ENCODE measurements around the gene DLX3. TPM values are rescaled to one million over a fixed set of nuclear protein-coding genes. Genes with fewer than 3 reads are reported as not detected.

DLX3 gene
- total RNA-seq, 1 donor from 2014 or later = 0.04 TPM

DNA sequence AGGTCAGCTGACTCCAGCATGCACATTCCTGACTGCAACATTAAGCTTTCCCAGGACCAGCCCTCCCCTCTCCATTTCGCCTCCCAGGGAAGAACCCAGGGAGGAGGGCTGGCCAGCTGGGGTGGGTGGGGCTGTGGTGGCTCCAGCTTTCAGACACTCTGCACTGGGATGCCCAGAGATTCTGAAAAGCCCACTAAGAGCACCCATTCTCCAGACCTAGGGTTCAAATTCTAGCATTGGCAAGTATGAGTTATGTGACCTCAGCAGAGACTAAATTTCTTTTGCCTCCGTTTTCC lies 7.8 kb downstream of the DLX3 start:
- no peak overlapping the region for H3K4me2 ChIP-seq
- peaks cover 17% of the 10 kb centered on the region for H3F3A ChIP-seq (ENCODE audit: low read depth)
- H3K27ac ChIP-seq = no peak overlapping the region
- no peaks in the 10 kb centered on the region for H4K20me1 ChIP-seq (ENCODE audit: low read depth)
- peaks cover 17% of the 10 kb centered on the region for H3K4me1 ChIP-seq
- Mint-ChIP-seq H3K4me1 (no peaks in the 10 kb centered on the region), H3K27me3 (ENCODE audit: insufficient read depth, low read depth) (peaks cover 59% of the 10 kb centered on the region), H3K4me3 (no peak overlapping the region), H3K36me3 (no peaks in the 10 kb centered on the region), H3K9me3 (no peaks in the 10 kb centered on the region), H3K27ac (no peak overlapping the region)
- no peaks in the 10 kb centered on the region for H3K79me2 ChIP-seq (ENCODE audit: low read depth)
- H3K9me3 ChIP-seq (ENCODE audit: low read depth) = no peaks in the 10 kb centered on the region
- H3K4me3 ChIP-seq = no peak overlapping the region
- DNase-seq (ENCODE audit: low spot score) = no peak
- no peaks in the 10 kb centered on the region for H3K36me3 ChIP-seq
- no peak for TF ChIP-seq EZH2phosphoT487 (IDR thresholded peaks at IDR 0.05)
- TF ChIP-seq, protein P1, sequence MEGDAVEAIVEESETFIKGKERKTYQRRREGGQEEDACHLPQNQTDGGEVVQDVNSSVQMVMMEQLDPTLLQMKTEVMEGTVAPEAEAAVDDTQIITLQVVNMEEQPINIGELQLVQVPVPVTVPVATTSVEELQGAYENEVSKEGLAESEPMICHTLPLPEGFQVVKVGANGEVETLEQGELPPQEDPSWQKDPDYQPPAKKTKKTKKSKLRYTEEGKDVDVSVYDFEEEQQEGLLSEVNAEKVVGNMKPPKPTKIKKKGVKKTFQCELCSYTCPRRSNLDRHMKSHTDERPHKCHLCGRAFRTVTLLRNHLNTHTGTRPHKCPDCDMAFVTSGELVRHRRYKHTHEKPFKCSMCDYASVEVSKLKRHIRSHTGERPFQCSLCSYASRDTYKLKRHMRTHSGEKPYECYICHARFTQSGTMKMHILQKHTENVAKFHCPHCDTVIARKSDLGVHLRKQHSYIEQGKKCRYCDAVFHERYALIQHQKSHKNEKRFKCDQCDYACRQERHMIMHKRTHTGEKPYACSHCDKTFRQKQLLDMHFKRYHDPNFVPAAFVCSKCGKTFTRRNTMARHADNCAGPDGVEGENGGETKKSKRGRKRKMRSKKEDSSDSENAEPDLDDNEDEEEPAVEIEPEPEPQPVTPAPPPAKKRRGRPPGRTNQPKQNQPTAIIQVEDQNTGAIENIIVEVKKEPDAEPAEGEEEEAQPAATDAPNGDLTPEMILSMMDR (IDR thresholded peaks at IDR 0.05) = no peak
- no peak for TF ChIP-seq EZH2 (IDR thresholded peaks at IDR 0.05)
- no peak overlapping the region for H2AFZ ChIP-seq (replicated peaks)
- H3K27me3 ChIP-seq = peaks cover 68% of the 10 kb centered on the region
- no peak overlapping the region for H3K9ac ChIP-seq

DNA sequence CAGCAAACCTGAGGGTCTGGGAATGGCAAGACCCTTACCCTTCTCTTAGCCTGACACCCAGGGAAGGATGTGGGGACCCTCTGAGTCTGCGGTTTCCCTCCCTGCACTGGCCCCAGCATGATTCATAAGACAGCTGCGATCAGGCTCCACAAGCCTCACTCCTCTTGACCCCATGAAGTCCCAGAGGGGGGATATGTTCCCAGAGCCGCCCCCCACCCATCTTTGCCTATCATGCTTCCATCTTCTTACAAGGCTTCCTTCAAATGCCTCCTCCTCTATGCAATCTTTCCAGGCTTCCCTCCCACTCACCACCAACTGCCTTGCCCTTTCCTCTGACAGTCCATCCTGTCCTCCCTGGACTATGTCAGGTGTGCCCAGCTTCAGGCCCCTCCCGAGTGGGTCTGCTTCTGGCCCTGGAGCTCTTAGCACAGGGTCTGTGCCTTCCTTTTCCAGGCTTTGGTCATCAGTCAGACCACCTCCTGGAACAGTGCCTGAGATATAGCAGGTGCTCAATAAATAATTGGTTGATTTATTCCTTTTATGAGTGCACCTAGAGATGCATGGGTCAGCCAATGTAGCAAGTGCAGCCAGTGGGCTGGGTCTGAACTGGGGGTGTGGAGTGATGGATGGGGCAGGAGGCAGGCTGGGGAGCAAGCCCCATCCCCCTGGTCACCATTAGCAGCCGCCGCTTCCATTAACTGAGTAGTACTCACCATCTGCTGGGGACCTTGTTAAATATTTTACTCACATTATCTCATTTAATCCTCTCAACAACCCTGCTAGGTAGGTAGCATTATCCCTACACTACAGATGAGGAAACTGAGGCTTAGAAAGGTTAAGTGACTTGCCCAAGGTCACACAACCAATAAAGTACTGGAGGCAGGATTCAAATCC lies 8.4 kb downstream of the DLX3 start:
- Histone ChIP-seq H3F3A (ENCODE audit: low read depth) (peaks cover 13% of the 10 kb centered on the region), H3K27ac (no peak overlapping the region), H3K27me3 (peaks cover 62% of the 10 kb centered on the region), H3K9me3 (ENCODE audit: low read depth) (no peaks in the 10 kb centered on the region), H3K9ac (no peak overlapping the region), H4K20me1 (ENCODE audit: low read depth) (no peaks in the 10 kb centered on the region), H3K79me2 (ENCODE audit: low read depth) (no peaks in the 10 kb centered on the region), H3K4me3 (no peak overlapping the region), H2AFZ (replicated peaks) (no peak overlapping the region), H3K36me3 (no peaks in the 10 kb centered on the region), H3K4me2 (no peak overlapping the region), H3K4me1 (peaks cover 17% of the 10 kb centered on the region)
- no peak for DNase-seq (ENCODE audit: low spot score)
- Mint-ChIP-seq H3K36me3 (no peaks in the 10 kb centered on the region), H3K27me3 (ENCODE audit: insufficient read depth, low read depth) (peaks cover 55% of the 10 kb centered on the region), H3K9me3 (no peaks in the 10 kb centered on the region), H3K4me1 (no peaks in the 10 kb centered on the region), H3K4me3 (no peak overlapping the region), H3K27ac (no peak overlapping the region)
- TF ChIP-seq EZH2phosphoT487 (IDR thresholded peaks at IDR 0.05) (no peak), EZH2 (IDR thresholded peaks at IDR 0.05) (no peak)
- TF ChIP-seq, protein P1 (IDR thresholded peaks at IDR 0.05) = no peak

DNA sequence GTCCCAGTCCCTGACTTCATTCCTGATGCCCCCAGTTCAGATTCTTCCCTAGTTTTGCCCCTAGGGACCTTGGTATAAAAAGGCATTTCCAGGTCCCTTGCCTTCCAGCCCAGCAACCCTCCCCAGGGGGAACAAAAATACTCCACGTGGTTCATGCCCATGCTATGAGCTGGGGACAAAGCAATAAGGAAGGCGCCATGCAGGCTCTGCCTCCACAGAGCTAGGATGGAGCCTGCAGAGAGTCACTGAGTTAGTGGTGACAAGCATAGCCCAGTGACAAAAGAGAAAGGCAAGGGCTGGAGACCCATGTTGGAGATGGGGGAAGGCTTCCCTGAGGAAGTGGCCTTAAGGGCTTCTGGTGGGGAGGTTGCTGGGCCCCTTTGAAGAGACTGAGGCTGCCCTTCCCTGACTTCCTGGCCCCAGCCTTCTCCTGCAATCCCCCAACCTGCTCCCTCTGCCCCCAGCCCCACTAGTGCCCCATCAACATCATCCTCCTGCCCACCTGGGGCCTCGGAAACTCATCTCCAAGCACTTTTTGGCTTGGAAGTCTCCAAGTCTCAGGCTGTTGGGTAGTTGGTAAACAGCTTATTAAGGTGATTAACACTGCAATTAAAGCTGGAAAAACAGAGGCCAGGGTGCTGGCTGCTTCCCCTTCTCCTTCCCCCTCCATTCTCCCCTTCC lies 9.6 kb downstream of the DLX3 start:
- TF ChIP-seq EZH2 (IDR thresholded peaks at IDR 0.05) = no peak
- no peak for TF ChIP-seq EZH2phosphoT487 (IDR thresholded peaks at IDR 0.05)
- TF ChIP-seq, protein P1 (IDR thresholded peaks at IDR 0.05) = no peak
- peak; percentile 9 for DNase-seq (ENCODE audit: low spot score)
- H3K9me3 ChIP-seq (ENCODE audit: low read depth) = no peaks in the 10 kb centered on the region
- Mint-ChIP-seq H3K4me3 (no peak overlapping the region), H3K27ac (no peak overlapping the region), H3K4me1 (peaks cover 11% of the 10 kb centered on the region), H3K27me3 (ENCODE audit: insufficient read depth, low read depth) (peaks cover 46% of the 10 kb centered on the region), H3K36me3 (no peaks in the 10 kb centered on the region), H3K9me3 (no peaks in the 10 kb centered on the region)
- no peaks in the 10 kb centered on the region for H3K36me3 ChIP-seq
- H3K4me3 ChIP-seq = no peak overlapping the region
- H4K20me1 ChIP-seq (ENCODE audit: low read depth) = no peaks in the 10 kb centered on the region
- no peak overlapping the region for H2AFZ ChIP-seq (replicated peaks)
- H3K27ac ChIP-seq = no peak overlapping the region
- peaks cover 25% of the 10 kb centered on the region for H3F3A ChIP-seq (ENCODE audit: low read depth)
- H3K4me1 ChIP-seq = peaks cover 27% of the 10 kb centered on the region
- no peak overlapping the region for H3K9ac ChIP-seq
- peaks cover 50% of the 10 kb centered on the region for H3K27me3 ChIP-seq
- no peaks in the 10 kb centered on the region for H3K79me2 ChIP-seq (ENCODE audit: low read depth)
- H3K4me2 ChIP-seq = no peak overlapping the region

Measured in neural progenitor cell (in vitro differentiated cells).